ENCODE results near the gene ARHGEF7.

- TF ChIP-seq EZH2 (IDR thresholded peaks at IDR 0.05; ENCODE audit: borderline replicate concordance, low read length): no peak
- TF ChIP-seq, protein P1, sequence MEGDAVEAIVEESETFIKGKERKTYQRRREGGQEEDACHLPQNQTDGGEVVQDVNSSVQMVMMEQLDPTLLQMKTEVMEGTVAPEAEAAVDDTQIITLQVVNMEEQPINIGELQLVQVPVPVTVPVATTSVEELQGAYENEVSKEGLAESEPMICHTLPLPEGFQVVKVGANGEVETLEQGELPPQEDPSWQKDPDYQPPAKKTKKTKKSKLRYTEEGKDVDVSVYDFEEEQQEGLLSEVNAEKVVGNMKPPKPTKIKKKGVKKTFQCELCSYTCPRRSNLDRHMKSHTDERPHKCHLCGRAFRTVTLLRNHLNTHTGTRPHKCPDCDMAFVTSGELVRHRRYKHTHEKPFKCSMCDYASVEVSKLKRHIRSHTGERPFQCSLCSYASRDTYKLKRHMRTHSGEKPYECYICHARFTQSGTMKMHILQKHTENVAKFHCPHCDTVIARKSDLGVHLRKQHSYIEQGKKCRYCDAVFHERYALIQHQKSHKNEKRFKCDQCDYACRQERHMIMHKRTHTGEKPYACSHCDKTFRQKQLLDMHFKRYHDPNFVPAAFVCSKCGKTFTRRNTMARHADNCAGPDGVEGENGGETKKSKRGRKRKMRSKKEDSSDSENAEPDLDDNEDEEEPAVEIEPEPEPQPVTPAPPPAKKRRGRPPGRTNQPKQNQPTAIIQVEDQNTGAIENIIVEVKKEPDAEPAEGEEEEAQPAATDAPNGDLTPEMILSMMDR (IDR thresholded peaks at IDR 0.05; ENCODE audit: low read length): peak; percentile 25; the same call in 1 of the 2 replicates
Observed at GRCh38 chr13:111099290-111099689, 15.8 kb upstream of the ARHGEF7 start.
